ENCODE measurements around the gene VTI1B. TPM values are rescaled to one million over a fixed set of nuclear protein-coding genes. Genes with fewer than 3 reads are reported as not detected.

The VTI1B gene
- total RNA-seq, 1 donor from 2014 or later, result 108 TPM

DNA sequence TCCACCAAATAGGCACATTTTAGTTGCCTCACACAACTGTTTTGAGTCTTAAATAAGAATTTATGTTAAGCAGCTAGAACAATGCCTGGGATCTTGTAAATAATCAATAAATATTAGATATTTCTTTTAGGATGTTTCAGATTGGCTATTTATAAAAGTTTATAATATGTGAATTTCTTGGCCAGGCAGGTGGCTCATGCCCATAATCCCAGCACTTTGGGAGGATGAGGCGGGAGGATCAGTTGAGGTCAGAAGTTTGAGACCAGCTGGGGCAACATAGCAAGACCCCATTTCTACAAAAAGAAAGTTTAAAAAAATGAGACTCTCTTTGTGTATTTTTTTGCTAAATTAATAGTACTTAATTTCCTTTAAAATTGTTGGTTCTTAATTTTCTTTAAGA is 33.0 kb downstream of the VTI1B start:
- ATAC-seq (no peak), DNase-seq (no peak)
- TF ChIP-seq, protein P1, sequence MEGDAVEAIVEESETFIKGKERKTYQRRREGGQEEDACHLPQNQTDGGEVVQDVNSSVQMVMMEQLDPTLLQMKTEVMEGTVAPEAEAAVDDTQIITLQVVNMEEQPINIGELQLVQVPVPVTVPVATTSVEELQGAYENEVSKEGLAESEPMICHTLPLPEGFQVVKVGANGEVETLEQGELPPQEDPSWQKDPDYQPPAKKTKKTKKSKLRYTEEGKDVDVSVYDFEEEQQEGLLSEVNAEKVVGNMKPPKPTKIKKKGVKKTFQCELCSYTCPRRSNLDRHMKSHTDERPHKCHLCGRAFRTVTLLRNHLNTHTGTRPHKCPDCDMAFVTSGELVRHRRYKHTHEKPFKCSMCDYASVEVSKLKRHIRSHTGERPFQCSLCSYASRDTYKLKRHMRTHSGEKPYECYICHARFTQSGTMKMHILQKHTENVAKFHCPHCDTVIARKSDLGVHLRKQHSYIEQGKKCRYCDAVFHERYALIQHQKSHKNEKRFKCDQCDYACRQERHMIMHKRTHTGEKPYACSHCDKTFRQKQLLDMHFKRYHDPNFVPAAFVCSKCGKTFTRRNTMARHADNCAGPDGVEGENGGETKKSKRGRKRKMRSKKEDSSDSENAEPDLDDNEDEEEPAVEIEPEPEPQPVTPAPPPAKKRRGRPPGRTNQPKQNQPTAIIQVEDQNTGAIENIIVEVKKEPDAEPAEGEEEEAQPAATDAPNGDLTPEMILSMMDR (IDR thresholded peaks at IDR 0.05), result no peak
- H3K4me3 ChIP-seq, result no peak overlapping the region
- H3K36me3 ChIP-seq, result peaks cover 10% of the 10 kb centered on the region
- no peaks in the 10 kb centered on the region for H3K4me1 ChIP-seq
- no peaks in the 10 kb centered on the region for H3K9me3 ChIP-seq
- intact Hi-C loops (cut with DNase I), result no loop called here
- no peaks in the 10 kb centered on the region for H3K27me3 ChIP-seq (ENCODE audit: low read depth)
- no peak overlapping the region for H3K27ac ChIP-seq

DNA sequence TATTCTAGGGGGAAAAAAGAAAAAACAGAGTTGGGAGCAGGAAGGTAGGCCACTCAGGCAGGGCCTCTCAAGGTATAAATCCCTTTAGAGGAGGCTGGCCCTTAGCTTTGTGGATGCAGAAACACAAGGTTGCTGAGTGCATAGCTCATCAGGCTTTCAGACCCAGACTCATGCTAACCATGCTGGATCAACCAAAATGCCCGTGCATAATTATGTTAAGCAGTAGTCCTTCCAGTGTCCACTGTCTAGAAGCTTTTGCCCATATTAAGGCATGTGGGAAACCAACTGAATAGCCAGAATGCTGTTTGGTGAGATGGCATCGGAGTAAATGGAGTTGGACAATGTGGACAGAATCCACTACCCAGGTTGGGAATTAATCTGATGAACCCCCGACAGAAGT is 35.8 kb downstream of the VTI1B start:
- no peak for ATAC-seq
- no peak for DNase-seq
- no peaks in the 10 kb centered on the region for H3K27me3 ChIP-seq (ENCODE audit: low read depth)
- no peaks in the 10 kb centered on the region for H3K9me3 ChIP-seq
- no peaks in the 10 kb centered on the region for H3K36me3 ChIP-seq
- H3K27ac ChIP-seq, result no peak overlapping the region
- no peak overlapping the region for H3K4me3 ChIP-seq
- TF ChIP-seq, protein P1 (IDR thresholded peaks at IDR 0.05), result no peak
- intact Hi-C loops (cut with DNase I), result no loop called here
- no peaks in the 10 kb centered on the region for H3K4me1 ChIP-seq

DNA sequence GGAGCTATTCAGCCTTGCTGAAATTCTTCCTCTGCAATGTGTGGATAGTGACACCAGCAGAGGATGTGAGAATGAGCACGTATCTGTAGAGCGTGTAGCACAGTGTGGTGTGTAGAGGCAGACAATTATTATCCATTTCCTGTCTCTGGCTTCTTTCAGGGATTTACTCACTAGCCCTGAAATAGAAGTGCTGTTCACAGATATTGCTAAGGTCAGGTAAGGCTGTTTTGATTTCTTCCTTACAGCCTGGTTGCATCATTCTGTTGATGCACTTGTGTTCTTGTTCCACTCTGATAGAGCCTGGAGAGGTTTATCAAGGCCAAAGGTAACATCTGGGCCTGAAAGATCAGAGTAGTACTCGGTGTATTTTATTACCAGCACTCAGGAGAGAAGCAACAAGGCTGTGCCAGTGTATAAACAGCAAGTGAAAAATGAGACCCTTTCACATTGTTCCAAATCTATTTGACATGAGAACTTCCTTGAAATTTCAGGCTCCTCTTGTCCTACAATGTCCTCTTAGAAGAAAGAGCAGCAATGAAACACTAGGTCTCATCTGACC is 38.0 kb downstream of the VTI1B start:
- TF ChIP-seq, protein P1 (IDR thresholded peaks at IDR 0.05), result no peak
- ATAC-seq, result no peak
- DNase-seq, result no peak
- Histone ChIP-seq H3K36me3 (no peaks in the 10 kb centered on the region), H3K9me3 (no peaks in the 10 kb centered on the region), H3K4me3 (no peak overlapping the region), H3K27me3 (ENCODE audit: low read depth) (no peaks in the 10 kb centered on the region), H3K4me1 (no peaks in the 10 kb centered on the region), H3K27ac (no peak overlapping the region)
- intact Hi-C loops (cut with DNase I), result no loop called here

DNA sequence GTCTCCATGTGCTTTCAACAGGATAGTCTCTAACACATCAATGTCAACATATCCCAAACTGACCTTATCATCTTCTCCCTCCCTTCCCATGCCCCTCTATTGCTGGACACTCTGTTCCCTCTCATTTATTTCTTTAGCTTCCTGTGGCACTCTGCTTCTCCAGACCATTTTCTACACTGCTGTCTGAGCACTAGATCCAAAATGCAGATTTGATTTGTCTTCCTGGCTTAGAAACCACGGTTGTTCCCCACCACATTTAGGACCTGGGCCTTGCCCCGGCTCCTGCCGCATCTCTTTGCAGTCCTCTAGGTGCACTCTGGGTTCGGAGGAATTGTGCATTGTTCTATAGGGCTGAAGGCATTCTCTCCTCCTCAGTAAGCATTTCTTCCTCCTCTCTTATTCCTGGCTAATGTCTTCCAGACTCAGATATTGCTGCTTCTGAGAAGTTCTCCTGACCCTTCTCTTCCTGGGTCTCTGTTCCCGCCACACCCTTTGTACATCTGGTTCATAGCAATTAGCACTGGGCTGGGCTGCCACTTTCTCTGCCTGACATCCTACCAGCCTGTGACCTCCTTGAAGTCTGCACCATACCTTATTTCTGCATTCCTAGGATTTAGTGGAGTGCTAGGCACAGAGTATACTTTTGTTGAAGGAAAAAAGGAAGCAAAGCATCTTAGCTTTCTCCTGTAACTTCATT is 40.8 kb downstream of the VTI1B start:
- H3K4me3 ChIP-seq, result no peak overlapping the region
- no peak for ATAC-seq
- no peak for DNase-seq
- no peaks in the 10 kb centered on the region for H3K4me1 ChIP-seq
- no peaks in the 10 kb centered on the region for H3K27me3 ChIP-seq (ENCODE audit: low read depth)
- H3K36me3 ChIP-seq, result no peaks in the 10 kb centered on the region
- H3K27ac ChIP-seq, result no peak overlapping the region
- TF ChIP-seq, protein P1 (IDR thresholded peaks at IDR 0.05), result no peak
- H3K9me3 ChIP-seq, result no peaks in the 10 kb centered on the region
- intact Hi-C loops (cut with DNase I), result no loop called here

DNA sequence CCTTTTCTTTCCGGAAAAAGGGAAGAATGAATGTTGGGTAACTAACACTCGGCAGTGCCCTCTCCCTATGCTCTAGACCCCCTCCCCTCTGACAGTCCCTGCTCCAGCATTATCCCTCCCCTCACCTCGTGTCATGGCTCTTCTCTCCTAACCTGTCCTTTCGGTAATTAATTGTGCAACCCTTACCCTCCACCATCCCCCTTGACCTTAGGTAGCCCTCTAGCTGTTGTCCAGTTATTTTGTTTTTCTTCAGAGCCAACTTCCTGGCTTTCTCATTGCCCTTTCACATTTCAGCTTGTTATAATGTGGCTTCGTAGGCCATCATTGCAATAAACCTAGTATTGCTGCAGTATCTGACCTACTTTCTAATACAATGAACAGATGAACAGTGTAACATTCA is 43.5 kb downstream of the VTI1B start:
- H3K4me3 ChIP-seq, result no peak overlapping the region
- no peaks in the 10 kb centered on the region for H3K9me3 ChIP-seq

More for the DNA sequence above, 43.5 kb downstream of the VTI1B start:
- no peak for DNase-seq
- TF ChIP-seq, protein P1 (IDR thresholded peaks at IDR 0.05), result no peak
- Histone ChIP-seq H3K27ac (no peak overlapping the region), H3K36me3 (no peaks in the 10 kb centered on the region), H3K4me1 (no peaks in the 10 kb centered on the region), H3K27me3 (ENCODE audit: low read depth) (no peaks in the 10 kb centered on the region)
- no peak for ATAC-seq
- intact Hi-C loops (cut with DNase I), result no loop called here
